Measurements from ENCODE around the gene HACD2. TPM values are rescaled to one million over a fixed set of nuclear protein-coding genes. Genes with fewer than 3 reads are reported as not detected.

Gene HACD2
- total RNA-seq, 1 donor from 2014 or later, result 34.3 TPM

- H3K9me3 ChIP-seq (ENCODE audit: insufficient read depth, low read depth, low read length), result no peaks in the 10 kb centered on the region
- no peaks in the 10 kb centered on the region for H3K27me3 Mint-ChIP-seq (ENCODE audit: low read depth, unreplicated experiment)
- H3K27ac Mint-ChIP-seq (ENCODE audit: unreplicated experiment), result no peak overlapping the region
- H3K36me3 ChIP-seq (ENCODE audit: insufficient read depth, low read length), result peaks cover 33% of the 10 kb centered on the region
- H3K4me2 ChIP-seq (ENCODE audit: low read length), result no peak overlapping the region
- no peak overlapping the region for H3K4me3 Mint-ChIP-seq (ENCODE audit: unreplicated experiment)
- no peaks in the 10 kb centered on the region for H3K27me3 ChIP-seq (ENCODE audit: insufficient read depth, low read length)
- no peak overlapping the region for H2AFZ ChIP-seq (ENCODE audit: low read depth, low read length)
- peaks cover 23% of the 10 kb centered on the region for H3K4me1 ChIP-seq (ENCODE audit: insufficient read depth, low read length)
- H3K9me3 Mint-ChIP-seq (ENCODE audit: unreplicated experiment), result peaks cover 3% of the 10 kb centered on the region
- H3K4me3 ChIP-seq (ENCODE audit: insufficient read depth, low read depth, low read length), result no peak overlapping the region
- DNase-seq (ENCODE audit: low read depth) (no peak), FAIRE-seq (no peak)
- peaks cover 51% of the 10 kb centered on the region for H3K36me3 Mint-ChIP-seq (ENCODE audit: low read depth, unreplicated experiment)
- H3K79me2 ChIP-seq (ENCODE audit: insufficient read depth, low read length), result no peaks in the 10 kb centered on the region
- H4K20me1 ChIP-seq (ENCODE audit: insufficient read depth, low read length), result peaks cover 15% of the 10 kb centered on the region
- peaks cover 4% of the 10 kb centered on the region for H3K4me1 Mint-ChIP-seq (ENCODE audit: low read depth, unreplicated experiment)
- H3K9ac ChIP-seq (ENCODE audit: low read length), result no peak overlapping the region
- TF ChIP-seq EZH2 (IDR thresholded peaks at IDR 0.05; ENCODE audit: insufficient read depth, low read length) (no peak), CTCF (IDR thresholded peaks at IDR 0.05; ENCODE audit: insufficient read depth, low read depth, low read length) (no peak)
- no peak overlapping the region for H3K27ac ChIP-seq (ENCODE audit: low read depth, low read length)
These were observed 37.9 kb upstream of the HACD2 start for GRCh38 chr3:123622766-123623165.

GRCh38 chr3:123621850-123622189, 37.0 kb upstream of the HACD2 start:
- H2AFZ ChIP-seq (ENCODE audit: low read depth, low read length), result no peak overlapping the region
- H3K4me3 Mint-ChIP-seq (ENCODE audit: unreplicated experiment), result no peak overlapping the region
- H3K36me3 ChIP-seq (ENCODE audit: insufficient read depth, low read length), result peaks cover 32% of the 10 kb centered on the region
- no peak overlapping the region for H3K9ac ChIP-seq (ENCODE audit: low read length)
- TF ChIP-seq EZH2 (IDR thresholded peaks at IDR 0.05; ENCODE audit: insufficient read depth, low read length), result no peak
- TF ChIP-seq CTCF (IDR thresholded peaks at IDR 0.05; ENCODE audit: insufficient read depth, low read depth, low read length), result no peak
- DNase-seq (ENCODE audit: low read depth) (no peak), FAIRE-seq (no peak)
- no peaks in the 10 kb centered on the region for H3K27me3 ChIP-seq (ENCODE audit: insufficient read depth, low read length)
- H3K4me3 ChIP-seq (ENCODE audit: insufficient read depth, low read depth, low read length), result no peak overlapping the region
- no peak overlapping the region for H3K27ac ChIP-seq (ENCODE audit: low read depth, low read length)
- H3K9me3 Mint-ChIP-seq (ENCODE audit: unreplicated experiment), result no peaks in the 10 kb centered on the region
- no peaks in the 10 kb centered on the region for H3K27me3 Mint-ChIP-seq (ENCODE audit: low read depth, unreplicated experiment)
- H3K79me2 ChIP-seq (ENCODE audit: insufficient read depth, low read length), result no peaks in the 10 kb centered on the region
- H3K4me2 ChIP-seq (ENCODE audit: low read length), result no peak overlapping the region
- no peak overlapping the region for H3K27ac Mint-ChIP-seq (ENCODE audit: unreplicated experiment)
- H3K36me3 Mint-ChIP-seq (ENCODE audit: low read depth, unreplicated experiment), result peaks cover 50% of the 10 kb centered on the region
- no peaks in the 10 kb centered on the region for H3K9me3 ChIP-seq (ENCODE audit: insufficient read depth, low read depth, low read length)
- H3K4me1 ChIP-seq (ENCODE audit: insufficient read depth, low read length), result peaks cover 23% of the 10 kb centered on the region
- peaks cover 15% of the 10 kb centered on the region for H4K20me1 ChIP-seq (ENCODE audit: insufficient read depth, low read length)
- H3K4me1 Mint-ChIP-seq (ENCODE audit: low read depth, unreplicated experiment), result peaks cover 4% of the 10 kb centered on the region

GRCh38 chr3:123621186-123621849, 36.5 kb upstream of the HACD2 start:
- H3K27me3 ChIP-seq (ENCODE audit: insufficient read depth, low read length), result no peaks in the 10 kb centered on the region
- no peaks in the 10 kb centered on the region for H3K9me3 ChIP-seq (ENCODE audit: insufficient read depth, low read depth, low read length)
- no peak overlapping the region for H3K4me3 Mint-ChIP-seq (ENCODE audit: unreplicated experiment)
- peaks cover 30% of the 10 kb centered on the region for H3K36me3 ChIP-seq (ENCODE audit: insufficient read depth, low read length)
- H3K9ac ChIP-seq (ENCODE audit: low read length), result no peak overlapping the region
- H4K20me1 ChIP-seq (ENCODE audit: insufficient read depth, low read length), result peaks cover 15% of the 10 kb centered on the region
- H3K4me1 Mint-ChIP-seq (ENCODE audit: low read depth, unreplicated experiment), result peaks cover 4% of the 10 kb centered on the region
- no peak for FAIRE-seq
- no peak overlapping the region for H3K27ac ChIP-seq (ENCODE audit: low read depth, low read length)
- no peak for TF ChIP-seq CTCF (IDR thresholded peaks at IDR 0.05; ENCODE audit: insufficient read depth, low read depth, low read length)
- no peak for TF ChIP-seq EZH2 (IDR thresholded peaks at IDR 0.05; ENCODE audit: insufficient read depth, low read length)
- no peak overlapping the region for H2AFZ ChIP-seq (ENCODE audit: low read depth, low read length)
- no peak overlapping the region for H3K4me2 ChIP-seq (ENCODE audit: low read length)
- no peaks in the 10 kb centered on the region for H3K79me2 ChIP-seq (ENCODE audit: insufficient read depth, low read length)
- peaks cover 45% of the 10 kb centered on the region for H3K36me3 Mint-ChIP-seq (ENCODE audit: low read depth, unreplicated experiment)
- no peaks in the 10 kb centered on the region for H3K9me3 Mint-ChIP-seq (ENCODE audit: unreplicated experiment)
- no peaks in the 10 kb centered on the region for H3K27me3 Mint-ChIP-seq (ENCODE audit: low read depth, unreplicated experiment)
- peaks cover 23% of the 10 kb centered on the region for H3K4me1 ChIP-seq (ENCODE audit: insufficient read depth, low read length)
- H3K27ac Mint-ChIP-seq (ENCODE audit: unreplicated experiment), result no peak overlapping the region
- no peak overlapping the region for H3K4me3 ChIP-seq (ENCODE audit: insufficient read depth, low read depth, low read length)
- DNase-seq (ENCODE audit: low read depth), result no peak
